GM21367 (cell line): ENCODE results near the gene SRPX.

Experiments used
- ATAC-seq: cut with Tn5 transposase; IDR thresholded peaks from one replicate; pipeline ENCODE4 v1.9.1; 2021; ENCODE audit not compliant: unreplicated experiment

Gene SRPX

DNA sequence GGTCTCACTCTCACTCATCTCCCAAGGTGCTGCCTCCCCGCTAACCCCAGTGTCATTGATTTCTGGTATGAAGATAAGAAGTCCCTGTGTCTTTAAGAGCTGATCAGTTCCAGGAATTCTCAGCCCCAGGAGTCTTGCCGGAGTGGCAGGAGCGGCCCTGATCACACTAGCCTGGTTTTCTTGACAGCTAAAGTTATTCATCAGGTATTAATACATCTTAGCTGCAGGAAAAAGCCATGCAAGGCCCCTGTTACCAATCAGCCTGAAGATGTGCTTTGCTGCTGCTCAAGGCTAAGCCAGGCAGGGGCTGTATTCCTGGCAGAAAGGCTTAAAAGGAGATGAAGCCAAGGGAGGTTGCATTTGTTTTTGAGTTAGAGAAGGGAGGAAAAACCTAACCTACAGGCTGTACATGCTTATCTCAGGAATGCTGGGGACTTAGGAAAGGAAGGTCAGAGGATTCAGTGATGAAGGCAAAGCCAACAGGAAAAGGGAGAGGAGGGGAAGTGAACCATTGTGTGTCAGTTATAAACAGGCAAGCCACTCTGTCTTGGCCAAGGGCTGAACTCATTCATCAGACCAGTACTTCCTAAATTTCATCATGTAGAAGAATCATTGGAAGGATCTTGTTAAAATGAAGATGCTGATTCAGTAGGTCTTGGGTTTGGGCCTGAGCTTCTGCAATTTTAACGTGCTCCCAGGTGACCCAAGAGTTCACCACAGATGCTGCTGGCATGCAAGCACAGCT is 8.6 kb downstream of the SRPX start:
- ATAC-seq = no peak

- no peak for ATAC-seq
Measured at GRCh38 chrX:38206542-38206941, 14.1 kb downstream of the SRPX start.

GRCh38 chrX:38206036-38206435 is 14.6 kb downstream of the SRPX start:
- ATAC-seq = no peak

DNA sequence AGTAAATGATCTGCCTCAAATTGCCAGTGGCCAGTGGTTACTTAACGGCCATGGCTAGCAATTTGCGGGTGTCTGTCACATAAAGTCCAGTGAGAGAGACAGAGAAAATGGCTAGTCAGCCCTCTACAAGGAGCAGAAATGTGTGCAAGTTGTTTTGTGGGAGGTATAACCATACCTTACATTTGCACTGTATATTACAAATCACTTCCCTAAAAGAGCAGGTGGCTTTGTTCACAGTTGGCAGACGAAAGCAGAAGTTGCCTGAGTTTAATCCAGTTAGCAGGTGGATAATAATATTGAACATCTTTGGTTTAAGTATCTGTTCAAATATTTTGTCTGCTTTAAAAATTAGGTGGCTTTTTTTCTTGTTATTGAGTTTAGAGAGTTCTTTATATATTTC is 15.6 kb downstream of the SRPX start:
- ATAC-seq = peak; percentile 82

DNA sequence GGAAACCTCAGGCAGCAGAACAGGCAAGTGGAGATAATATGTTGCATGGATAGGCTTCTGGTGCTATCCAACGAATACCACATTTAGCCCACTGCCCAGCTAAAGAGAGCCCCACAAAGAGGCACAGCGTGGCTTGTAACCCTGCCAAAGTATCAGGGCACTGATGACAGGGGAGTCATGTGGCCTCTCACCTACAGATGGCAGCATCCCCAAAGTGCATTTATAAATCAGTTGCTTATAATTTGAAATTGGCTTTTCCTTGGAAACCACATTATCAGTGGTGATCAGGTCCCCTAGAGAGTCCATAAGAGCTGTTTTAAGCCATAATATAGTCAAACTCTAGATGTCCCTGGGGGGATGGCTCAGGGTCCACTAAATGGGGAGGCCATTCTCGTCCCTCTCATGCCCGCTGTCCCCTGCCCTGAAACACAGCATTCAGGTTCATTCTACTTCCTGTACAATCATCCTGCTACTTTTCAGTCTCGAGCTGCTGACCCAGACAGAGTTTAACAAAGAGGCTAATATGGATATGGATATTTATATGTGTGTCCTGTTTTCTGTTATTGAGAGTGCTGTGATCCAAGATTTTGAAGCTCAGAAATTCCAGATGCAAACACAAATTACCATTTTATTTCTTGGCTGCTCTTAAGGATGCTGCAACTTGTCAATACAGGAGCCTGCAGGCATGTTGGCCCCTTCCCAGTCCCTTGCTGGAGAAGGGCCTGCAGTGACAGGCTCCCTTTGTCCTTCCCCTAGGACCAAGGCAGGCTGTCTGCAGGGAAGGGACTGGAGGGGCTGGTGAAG is 28.5 kb downstream of the SRPX start:
- ATAC-seq = no peak

DNA sequence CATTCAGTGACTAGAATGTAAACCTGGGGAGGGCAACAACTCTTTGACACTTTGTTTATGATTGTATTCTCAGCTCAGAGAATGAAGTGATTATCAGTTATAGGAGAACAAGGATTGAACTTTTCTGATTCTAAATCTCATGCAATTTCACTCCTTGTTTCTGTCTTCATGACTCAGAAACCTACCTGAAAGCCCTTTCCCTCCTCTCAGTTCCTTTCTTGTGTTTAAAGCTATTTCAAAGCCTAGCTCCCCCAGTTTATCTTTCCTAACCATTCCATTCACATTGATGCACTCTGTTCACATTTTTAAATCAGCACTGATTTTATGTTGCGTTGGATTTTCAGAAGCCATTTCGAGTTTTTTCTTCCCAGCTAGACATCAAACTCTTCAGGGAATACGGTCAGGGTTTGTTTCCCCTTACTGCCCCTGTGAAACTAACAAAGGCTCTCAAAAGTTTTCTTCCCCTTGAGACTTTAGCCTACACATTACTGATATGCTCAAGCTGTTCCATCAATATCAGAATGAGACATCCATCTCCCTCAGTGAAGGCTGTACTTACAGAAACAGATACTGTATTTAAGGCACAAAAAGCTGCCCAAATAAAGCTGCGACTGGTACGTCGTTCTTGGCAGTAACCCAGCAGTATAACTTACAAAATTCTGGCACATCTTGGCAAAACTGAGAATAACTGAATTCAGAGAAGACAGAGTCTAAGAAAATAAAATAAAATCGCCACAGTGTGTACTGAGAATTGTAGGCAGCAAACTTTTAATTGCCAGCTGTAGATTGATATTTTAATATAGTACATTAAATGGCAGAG is 31.0 kb downstream of the SRPX start:
- no peak for ATAC-seq

- no peak for ATAC-seq
Measured at GRCh38 chrX:38183596-38183995, 37.1 kb downstream of the SRPX start.

DNA sequence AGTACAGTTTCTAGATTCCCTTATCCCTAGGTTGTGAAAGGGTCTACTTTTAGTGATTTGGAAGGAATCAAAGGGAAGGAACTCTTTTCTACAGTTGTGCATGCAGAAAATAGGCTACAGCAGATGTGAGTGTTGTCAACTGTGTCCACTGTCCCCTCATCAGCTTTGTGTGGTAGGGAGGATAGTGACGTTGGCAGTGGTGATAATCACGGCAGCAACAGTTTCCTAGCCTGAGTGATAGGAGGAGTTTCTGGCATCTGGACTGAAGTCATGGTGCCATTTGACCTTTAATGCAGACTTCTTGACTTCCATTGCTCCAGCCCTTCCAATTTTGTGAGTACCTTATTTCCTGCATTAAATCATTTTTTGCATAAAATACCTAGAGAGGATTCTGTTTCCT is 39.3 kb downstream of the SRPX start:
- no peak for ATAC-seq

GRCh38 chrX:38178396-38178795 is 42.3 kb downstream of the SRPX start:
- ATAC-seq = no peak

DNA sequence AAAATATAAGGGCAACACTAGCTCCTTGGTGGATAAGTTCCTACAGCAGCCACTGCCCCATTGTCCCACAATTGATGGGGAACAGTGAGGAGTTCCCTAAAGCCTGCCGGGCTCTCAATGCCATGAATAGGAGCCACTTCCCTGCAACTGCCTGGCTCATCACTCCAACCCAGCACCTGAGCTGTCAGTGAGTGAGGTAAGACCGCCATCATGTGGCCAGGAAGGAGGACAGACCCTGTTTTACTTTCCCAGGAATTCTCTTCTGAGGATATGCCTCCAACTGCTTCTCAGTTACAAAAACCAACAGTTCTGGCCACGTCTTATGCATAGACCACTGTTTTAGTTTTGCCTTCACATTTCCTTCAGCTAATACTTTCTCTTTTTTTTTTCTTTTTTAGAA is 45.5 kb downstream of the SRPX start:
- ATAC-seq = no peak

DNA sequence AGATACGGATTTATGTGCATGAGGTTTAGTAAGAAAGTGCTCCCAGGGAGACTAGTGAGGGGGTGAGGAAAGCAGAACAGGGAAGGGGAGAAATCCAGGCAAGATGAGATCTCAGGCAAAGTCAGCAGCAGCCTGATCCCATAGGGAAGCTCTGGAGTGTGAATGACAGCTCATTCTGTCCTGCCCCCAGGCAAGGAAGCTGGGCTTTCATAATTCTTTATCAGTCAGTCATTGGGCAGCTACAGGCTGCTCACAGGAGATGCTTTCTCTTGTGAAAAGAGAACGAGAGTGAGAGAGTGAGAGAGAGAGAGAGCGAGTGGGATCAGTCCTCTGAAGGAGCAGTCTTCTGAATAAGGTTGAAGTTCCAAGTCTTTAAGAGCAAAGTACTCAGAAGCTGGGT is 48.1 kb downstream of the SRPX start:
- ATAC-seq = no peak

DNA sequence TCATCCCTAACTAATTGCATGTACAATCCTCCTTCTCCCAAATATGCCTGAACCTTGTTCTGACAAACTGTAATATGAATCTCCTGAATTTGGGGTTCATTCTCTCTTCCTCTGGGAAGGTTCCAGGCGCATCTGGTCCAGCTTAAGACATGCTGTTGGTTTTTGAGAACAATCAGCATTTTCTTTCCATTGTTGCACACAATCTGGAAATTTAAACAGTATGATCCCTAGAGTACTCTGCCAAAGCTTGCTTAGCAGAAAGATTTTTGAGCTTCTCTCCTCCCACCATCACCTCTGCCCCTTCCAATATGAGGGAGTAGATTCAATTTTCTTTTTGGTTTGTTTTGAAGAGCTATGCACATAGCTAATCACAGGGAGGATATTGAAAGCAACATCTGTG is 50.1 kb downstream of the SRPX start:
- no peak for ATAC-seq

DNA sequence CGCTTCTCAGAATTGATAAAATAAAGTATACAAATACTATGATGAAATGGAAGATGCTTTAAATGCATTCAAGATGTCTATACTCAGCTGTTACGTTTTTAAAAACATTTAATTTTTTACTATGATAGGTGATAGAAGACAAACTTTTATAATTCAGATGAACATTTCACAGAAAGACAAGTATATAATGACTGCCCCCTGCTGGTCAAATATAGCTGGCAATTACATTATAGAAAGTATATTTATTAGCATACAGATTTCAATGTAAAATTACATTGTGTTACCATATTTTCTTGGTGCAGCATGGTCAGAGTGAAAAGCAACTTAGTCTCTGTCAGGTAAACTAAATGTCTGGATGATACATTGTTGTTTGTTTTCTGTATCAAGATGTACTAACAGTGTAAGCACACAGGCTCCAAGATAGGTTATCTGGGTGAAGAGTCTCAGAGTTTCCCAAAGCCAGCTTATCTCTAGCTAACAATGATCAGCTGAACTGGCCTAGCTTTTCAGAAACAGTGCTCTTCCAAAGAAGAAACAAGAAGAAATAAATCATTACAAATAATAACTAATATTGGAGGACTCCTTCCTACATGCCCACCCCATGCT is 54.1 kb downstream of the SRPX start:
- ATAC-seq = no peak

- no peak for ATAC-seq
Measured at GRCh38 chrX:38165023-38165422, 55.6 kb downstream of the SRPX start.

DNA sequence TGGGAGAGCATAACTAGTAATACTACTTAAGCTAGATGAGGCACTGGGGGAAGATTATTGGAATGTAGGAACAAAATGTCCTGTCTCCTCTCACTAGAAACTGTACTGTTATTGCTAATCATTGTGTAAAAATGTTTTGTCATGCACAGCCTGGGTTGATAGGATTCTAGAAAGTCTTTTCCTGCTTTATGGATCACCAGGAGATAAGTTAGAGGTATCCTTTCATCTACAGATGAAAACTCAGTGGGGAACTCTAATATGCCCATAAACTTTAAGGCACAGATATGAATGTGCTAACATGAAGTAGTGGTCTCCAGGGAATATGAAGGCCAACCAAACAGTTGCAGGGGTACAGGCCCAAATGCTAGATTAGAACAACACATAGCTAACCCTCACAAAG is 57.5 kb downstream of the SRPX start:
- no peak for ATAC-seq

- ATAC-seq = no peak
Measured at GRCh38 chrX:38156838-38157237, 63.8 kb downstream of the SRPX start.

DNA sequence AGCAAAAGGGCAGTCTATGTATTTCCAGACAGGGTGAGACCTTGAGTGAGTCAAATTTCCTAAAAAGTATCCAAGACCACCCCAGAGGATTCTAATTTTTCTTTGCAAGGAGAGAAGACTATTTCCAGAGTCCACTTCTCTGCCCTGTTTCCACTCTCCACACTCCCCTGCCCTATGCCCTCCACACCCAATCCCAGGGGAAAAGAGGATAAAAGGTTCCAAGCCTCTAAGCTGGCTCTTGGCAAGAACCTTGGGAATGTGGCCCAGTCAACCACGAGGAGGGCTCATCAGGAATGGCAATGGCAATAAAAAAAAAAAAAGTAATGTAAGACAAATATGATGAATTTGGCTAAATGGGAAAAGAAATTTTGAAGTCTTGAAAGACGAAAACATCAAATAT is 65.9 kb downstream of the SRPX start:
- no peak for ATAC-seq

GRCh38 chrX:38154340-38154739 is 66.3 kb downstream of the SRPX start:
- no peak for ATAC-seq

GRCh38 chrX:38151441-38151840 is 69.2 kb downstream of the SRPX start:
- no peak for ATAC-seq

GRCh38 chrX:38150993-38151392 is 69.7 kb downstream of the SRPX start:
- ATAC-seq = no peak

DNA sequence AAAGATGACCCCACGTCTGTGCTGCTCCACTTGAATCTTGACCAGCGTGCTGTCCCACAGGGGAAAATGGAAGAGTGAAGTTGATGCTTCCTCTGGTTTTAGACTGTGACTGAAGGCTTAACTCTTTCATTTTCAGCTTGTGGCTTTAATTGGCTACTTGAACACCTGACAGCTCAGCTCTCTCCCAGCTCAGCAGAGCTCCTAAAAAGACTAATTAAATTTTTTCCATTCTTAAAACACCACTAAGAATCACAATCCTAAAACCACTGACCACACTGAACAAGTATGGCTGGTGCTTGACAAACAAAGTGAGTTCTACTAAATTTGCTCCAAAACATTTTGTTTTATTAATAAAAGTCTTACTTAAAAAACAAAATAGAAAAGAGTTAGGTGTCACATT is 71.7 kb downstream of the SRPX start:
- no peak for ATAC-seq
